A673 (cell line): ENCODE results near the gene HLA-A. TPM values are rescaled to one million over a fixed set of nuclear protein-coding genes. Genes with fewer than 3 reads are reported as not detected.

Experiments
- BruUV-seq: library from RNA; stranded (reverse); fragments of 400-500 nt; replicated peaks from 2 replicates; lab custom pipeline; 2021; lab: Mats Ljungman, UMichigan
- CTCF ChIA-PET: fragments of 300-600 bp; sonication (Branson Sonifier 250); formaldehyde crosslinking; loops from one replicate; lab custom pipeline; 2022; ENCODE audit warnings: antibody characterized with exemption; lab: Charles Lee
- POLR2A ChIA-PET: fragments of 300-600 bp; sonication (Branson Sonifier 250); formaldehyde crosslinking; loops from one replicate; lab custom pipeline; 2022; ENCODE audit warnings: antibody characterized with exemption; ENCODE audit not compliant: low non-redundant PET; lab: Charles Lee
- DNase-seq: peaks from one replicate; pipeline ENCODE4 v3.0.0-alpha.2; 2015; ENCODE audit warnings: low spot score
- H3K27ac ChIP-seq: fragments of 200-600 bp; sonication (generic); 2 replicates; pipeline ENCODE4 v1.5.1; 2016; ENCODE audit warnings: mixed run types, low read depth, mild to moderate bottlenecking, mixed read lengths, antibody characterized with exemption, low read length; ENCODE audit not compliant: poor library complexity, severe bottlenecking
- H3K27me3 ChIP-seq: fragments of 200-600 bp; sonication (generic); replicated peaks from 2 replicates; pipeline ENCODE4 v1.6.1; 2017; ENCODE audit warnings: mixed run types, low read depth, mild to moderate bottlenecking, mixed read lengths, antibody characterized with exemption, low read length; ENCODE audit not compliant: insufficient read depth, poor library complexity
- H3K36me3 ChIP-seq: fragments of 200-600 bp; sonication (generic); 2 replicates; pipeline ENCODE4 v1.6.1; 2016; ENCODE audit warnings: mixed run types, mild to moderate bottlenecking, mixed read lengths, antibody characterized with exemption, low read length; ENCODE audit not compliant: insufficient read depth, poor library complexity, severe bottlenecking
- H3K4me1 ChIP-seq: fragments of 200-600 bp; sonication (generic); 2 replicates; pipeline ENCODE4 v1.6.1; 2017; ENCODE audit warnings: mixed run types, mild to moderate bottlenecking, mixed read lengths, antibody characterized with exemption, low read length; ENCODE audit not compliant: insufficient read depth, poor library complexity, severe bottlenecking
- H3K4me3 ChIP-seq: fragments of 200-600 bp; sonication (generic); 2 replicates; pipeline ENCODE4 v1.5.1; 2016; ENCODE audit warnings: low read depth, mixed run types, mild to moderate bottlenecking, mixed read lengths, low read length; ENCODE audit not compliant: poor library complexity, severe bottlenecking
- H3K9me3 ChIP-seq: fragments of 200-600 bp; sonication (generic); 2 replicates; pipeline ENCODE4 v1.6.1; 2016; ENCODE audit warnings: mixed run types, low read depth, mild to moderate bottlenecking, mixed read lengths, antibody characterized with exemption, low read length; ENCODE audit not compliant: poor library complexity, severe bottlenecking
- EZH2 ChIP-seq: fragments of 200-600 bp; sonication (generic); IDR thresholded peaks from 2 replicates; pipeline ENCODE4 v1.6.1; 2017; ENCODE audit warnings: borderline replicate concordance, low read depth, mild to moderate bottlenecking, mixed read lengths, antibody characterized with exemption, low read length; ENCODE audit not compliant: poor library complexity, severe bottlenecking
- intact Hi-C: fragments of 100-400 bp; cut with micrococcal nuclease; formaldehyde crosslinking; loops from one replicate; pipeline ENCODE4 v1.10.0; 2022; ENCODE audit not compliant: unreplicated experiment
- total RNA-seq: library from RNA; stranded (reverse); gene quantifications from 2 replicates; pipeline ENCODE4 v1.2.3, GENCODE V29; 2021
- TF ChIP-seq, protein P1 (sequence below): fragments of 300-800, 200-600 bp; sonication (generic); conservative IDR thresholded peaks from 2 replicates; pipeline ENCODE4 v1.5.1; 2017; ENCODE audit warnings: low read depth, mild to moderate bottlenecking, antibody characterized with exemption, low read length, moderate library complexity, mixed read lengths

The HLA-A gene
- total RNA-seq, 1 experiment from 2014 or later = 190 TPM

DNA sequence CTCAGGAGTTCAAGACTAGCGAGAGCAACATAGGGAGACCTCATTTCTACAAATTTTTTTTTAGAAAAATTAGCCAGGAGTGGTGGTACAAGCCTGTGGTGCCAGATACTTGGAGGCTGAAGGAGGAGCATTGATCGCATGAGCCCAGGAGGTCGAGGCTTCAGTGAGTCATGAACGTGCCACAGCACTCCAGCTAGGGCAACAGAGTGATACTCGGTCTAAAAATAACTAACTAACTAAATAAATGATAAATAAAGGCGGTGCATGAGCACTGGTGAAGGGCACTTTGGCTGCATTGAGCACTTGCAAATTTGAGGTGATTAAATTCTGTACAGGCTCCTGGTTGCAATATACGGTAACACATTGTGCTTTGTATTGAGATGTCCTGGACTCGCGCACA, 13.5 kb downstream of the HLA-A start:
- no peaks in the 10 kb centered on the region for H3K27me3 ChIP-seq
- no peaks in the 10 kb centered on the region for H3K9me3 ChIP-seq
- POLR2A ChIA-PET = no interaction called here
- TF ChIP-seq, protein P1, sequence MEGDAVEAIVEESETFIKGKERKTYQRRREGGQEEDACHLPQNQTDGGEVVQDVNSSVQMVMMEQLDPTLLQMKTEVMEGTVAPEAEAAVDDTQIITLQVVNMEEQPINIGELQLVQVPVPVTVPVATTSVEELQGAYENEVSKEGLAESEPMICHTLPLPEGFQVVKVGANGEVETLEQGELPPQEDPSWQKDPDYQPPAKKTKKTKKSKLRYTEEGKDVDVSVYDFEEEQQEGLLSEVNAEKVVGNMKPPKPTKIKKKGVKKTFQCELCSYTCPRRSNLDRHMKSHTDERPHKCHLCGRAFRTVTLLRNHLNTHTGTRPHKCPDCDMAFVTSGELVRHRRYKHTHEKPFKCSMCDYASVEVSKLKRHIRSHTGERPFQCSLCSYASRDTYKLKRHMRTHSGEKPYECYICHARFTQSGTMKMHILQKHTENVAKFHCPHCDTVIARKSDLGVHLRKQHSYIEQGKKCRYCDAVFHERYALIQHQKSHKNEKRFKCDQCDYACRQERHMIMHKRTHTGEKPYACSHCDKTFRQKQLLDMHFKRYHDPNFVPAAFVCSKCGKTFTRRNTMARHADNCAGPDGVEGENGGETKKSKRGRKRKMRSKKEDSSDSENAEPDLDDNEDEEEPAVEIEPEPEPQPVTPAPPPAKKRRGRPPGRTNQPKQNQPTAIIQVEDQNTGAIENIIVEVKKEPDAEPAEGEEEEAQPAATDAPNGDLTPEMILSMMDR = no peak
- no peak overlapping the region for H3K27ac ChIP-seq
- no peak for DNase-seq
- no TSS peak for BruUV-seq
- H3K4me1 ChIP-seq = no peaks in the 10 kb centered on the region
- no peak overlapping the region for H3K4me3 ChIP-seq
- H3K36me3 ChIP-seq = no peaks in the 10 kb centered on the region
- CTCF ChIA-PET = no interaction called here
- intact Hi-C loops = no loop called here

DNA sequence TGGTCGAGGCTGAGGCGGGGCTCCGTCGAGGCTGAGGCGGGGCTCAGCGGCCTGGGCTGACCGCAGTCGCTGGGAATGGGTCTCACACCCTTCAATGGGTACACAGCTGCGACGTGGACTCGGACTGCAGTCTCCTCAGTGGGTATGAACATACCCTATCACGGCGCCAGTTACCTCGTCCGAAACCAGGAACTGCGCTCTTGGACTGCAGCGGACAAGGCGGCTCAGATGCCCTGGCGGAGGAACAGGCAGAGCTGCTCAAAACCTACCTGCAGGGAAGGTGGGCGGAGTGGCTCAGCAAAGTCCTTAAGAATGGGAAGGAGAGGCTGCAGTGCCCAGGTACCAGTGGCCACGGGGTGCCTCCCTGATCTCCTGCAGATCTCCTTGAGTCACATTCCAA, 14.2 kb downstream of the HLA-A start:
- Histone ChIP-seq H3K27me3 (no peaks in the 10 kb centered on the region), H3K9me3 (no peaks in the 10 kb centered on the region), H3K4me1 (no peaks in the 10 kb centered on the region), H3K36me3 (no peaks in the 10 kb centered on the region), H3K27ac (no peak overlapping the region), H3K4me3 (no peak overlapping the region)
- DNase-seq = no peak
- intact Hi-C loops = no loop called here
- ChIA-PET POLR2A (no interaction called here), CTCF (no interaction called here)
- no peak for TF ChIP-seq EZH2
- TF ChIP-seq, protein P1 = no peak
- no TSS peak for BruUV-seq

DNA sequence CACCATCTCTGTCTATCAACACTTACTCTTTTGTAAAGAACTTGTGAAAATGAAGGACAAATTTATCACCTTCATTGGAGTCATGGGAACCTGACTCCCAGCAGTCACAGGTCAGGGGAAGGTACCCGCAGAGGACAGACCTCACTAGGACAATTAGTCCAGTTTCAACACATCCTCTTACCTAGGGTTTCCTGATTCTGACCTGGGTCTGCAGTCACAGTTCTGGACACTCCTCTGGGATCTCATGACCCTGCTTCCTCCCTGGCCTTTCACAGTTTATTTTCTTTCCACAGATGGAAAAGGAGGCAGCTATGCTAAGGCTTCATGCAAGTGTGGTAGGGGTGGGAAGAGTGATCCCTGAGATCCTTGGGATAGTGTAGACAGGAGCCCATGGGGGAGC, 15.7 kb downstream of the HLA-A start:
- no peak for TF ChIP-seq EZH2
- TF ChIP-seq, protein P1 = no peak
- ChIA-PET CTCF (no interaction called here), POLR2A (no interaction called here)
- Histone ChIP-seq H3K36me3 (no peaks in the 10 kb centered on the region), H3K27me3 (no peaks in the 10 kb centered on the region), H3K27ac (no peak overlapping the region), H3K9me3 (no peaks in the 10 kb centered on the region), H3K4me1 (no peaks in the 10 kb centered on the region), H3K4me3 (no peak overlapping the region)
- no TSS peak for BruUV-seq
- DNase-seq = no peak
- intact Hi-C loops = no loop called here
